Right atrium auricular region (tissue), 2 donors: Measurements from ENCODE around the gene HOXA7. TPM values are rescaled to one million over a fixed set of nuclear protein-coding genes. Genes with fewer than 3 reads are reported as not detected.

Experiments
- microRNA counts, 2 donors: library from miRNA; unstranded; fragments of <30 nt; microRNA quantifications; one replicate each; lab custom pipeline; 2016 to 2017
- microRNA-seq, 2 donors: library from miRNA; unstranded; fragments of <30 nt; microRNA quantifications; one replicate each; pipeline ENCODE4, GENCODE V29; 2016 to 2017; ENCODE audit warnings: borderline number of aligned reads in 2 of 2, borderline replicate concordance in 1 of 2
- total RNA-seq, 2 donors: library from RNA; depleted of rRNA; stranded (reverse); fragments of >200 nt; gene quantifications; one replicate each; pipeline ENCODE4 v1.1.0, GENCODE V29; 2016

The HOXA7 gene
- total RNA-seq, 2 donors from 2014 or later = not detected

MicroRNAs encoded within 50 kb of the gene (microRNA counts, 767-probe panel; counts per million panel counts)
- microRNA hsa-miR-196b-5p (lab: Ali Mortazavi, UCI) = 0 to 1,767 counts per million in 2 donors

Small RNAs within 50 kb of the gene (microRNA-seq; reads per million reads assigned to microRNA genes)
- gene MIR196B = 31.2 to 36.1 reads per million in 2 donors

Other genes starting within 250 kb of the HOXA7 start
- gene HOXA1, start 60.7 kb downstream of the HOXA7 start, total RNA-seq = under 1 TPM in 1 of 2 donors, not detected in 1; 0.20 TPM
- gene HOXA2, start 54.0 kb downstream of the HOXA7 start, total RNA-seq = under 1 TPM; 0.16 to 0.33 TPM
- gene HOXA4, start 25.9 kb downstream of the HOXA7 start, total RNA-seq = 1 to 10 TPM in 1 of 2 donors, under 1 TPM in 1; 0.59 to 1.2 TPM
- gene HOXA5, start 13.0 kb downstream of the HOXA7 start, total RNA-seq = under 1 TPM; 0.24 to 0.96 TPM
- not detected for gene HOXA6, start 8.9 kb downstream of the HOXA7 start, total RNA-seq
- under 1 TPM; 0.28 to 0.30 TPM for gene HOXA3, start 4.1 kb downstream of the HOXA7 start, total RNA-seq
- gene HOXA9, start 8.9 kb upstream of the HOXA7 start, total RNA-seq = not detected
- not detected for gene HOXA10, start 17.6 kb upstream of the HOXA7 start, total RNA-seq
- gene HOXA11, start 28.6 kb upstream of the HOXA7 start, total RNA-seq = not detected
- gene HOXA13, start 43.4 kb upstream of the HOXA7 start, total RNA-seq = not detected
- gene EVX1, start 86.1 kb upstream of the HOXA7 start, total RNA-seq = not detected